Measurements from ENCODE around the gene PUM2. TPM values are rescaled to one million over a fixed set of nuclear protein-coding genes. Genes with fewer than 3 reads are reported as not detected.

Gene PUM2
- total RNA-seq, 1 donor from 2014 or later: 76.6 TPM

- intact Hi-C loops (cut with DNase I): no loop called here
- H3K9me3 ChIP-seq: no peaks in the 10 kb centered on the region
- no peak overlapping the region for H3K4me3 ChIP-seq
- H3K27me3 ChIP-seq: no peaks in the 10 kb centered on the region
- no peaks in the 10 kb centered on the region for H3K36me3 ChIP-seq
- H3K4me1 ChIP-seq: peaks cover 72% of the 10 kb centered on the region
- DNase-seq (ENCODE audit: extremely low spot score in 2 of 2): no peak
- peak overlapping the region; percentile 94 for H3K27ac ChIP-seq
- no peak for TF ChIP-seq POLR2AphosphoS5 (IDR thresholded peaks at IDR 0.05; ENCODE audit: insufficient read depth in 1 of 2, low read depth in 1 of 2)
- TF ChIP-seq, protein P1, sequence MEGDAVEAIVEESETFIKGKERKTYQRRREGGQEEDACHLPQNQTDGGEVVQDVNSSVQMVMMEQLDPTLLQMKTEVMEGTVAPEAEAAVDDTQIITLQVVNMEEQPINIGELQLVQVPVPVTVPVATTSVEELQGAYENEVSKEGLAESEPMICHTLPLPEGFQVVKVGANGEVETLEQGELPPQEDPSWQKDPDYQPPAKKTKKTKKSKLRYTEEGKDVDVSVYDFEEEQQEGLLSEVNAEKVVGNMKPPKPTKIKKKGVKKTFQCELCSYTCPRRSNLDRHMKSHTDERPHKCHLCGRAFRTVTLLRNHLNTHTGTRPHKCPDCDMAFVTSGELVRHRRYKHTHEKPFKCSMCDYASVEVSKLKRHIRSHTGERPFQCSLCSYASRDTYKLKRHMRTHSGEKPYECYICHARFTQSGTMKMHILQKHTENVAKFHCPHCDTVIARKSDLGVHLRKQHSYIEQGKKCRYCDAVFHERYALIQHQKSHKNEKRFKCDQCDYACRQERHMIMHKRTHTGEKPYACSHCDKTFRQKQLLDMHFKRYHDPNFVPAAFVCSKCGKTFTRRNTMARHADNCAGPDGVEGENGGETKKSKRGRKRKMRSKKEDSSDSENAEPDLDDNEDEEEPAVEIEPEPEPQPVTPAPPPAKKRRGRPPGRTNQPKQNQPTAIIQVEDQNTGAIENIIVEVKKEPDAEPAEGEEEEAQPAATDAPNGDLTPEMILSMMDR (IDR thresholded peaks at IDR 0.05): no peak
- TF ChIP-seq POLR2A (IDR thresholded peaks at IDR 0.05): no peak
Observed at GRCh38 chr2:20216130-20217025, 134.3 kb downstream of the PUM2 start.

- intact Hi-C loops (cut with DNase I): no loop called here
- Histone ChIP-seq H3K4me3 (no peak overlapping the region), H3K9me3 (no peaks in the 10 kb centered on the region), H3K27me3 (no peaks in the 10 kb centered on the region), H3K4me1 (peaks cover 72% of the 10 kb centered on the region), H3K27ac (peak overlapping the region; percentile 94), H3K36me3 (no peaks in the 10 kb centered on the region)
- no peak for DNase-seq (ENCODE audit: extremely low spot score in 2 of 2)
- TF ChIP-seq POLR2AphosphoS5 (IDR thresholded peaks at IDR 0.05; ENCODE audit: insufficient read depth in 1 of 2, low read depth in 1 of 2): no peak
- TF ChIP-seq, protein P1 (IDR thresholded peaks at IDR 0.05): no peak
- no peak for TF ChIP-seq POLR2A (IDR thresholded peaks at IDR 0.05)
Observed at GRCh38 chr2:20215183-20216040, 135.2 kb downstream of the PUM2 start.

DNA sequence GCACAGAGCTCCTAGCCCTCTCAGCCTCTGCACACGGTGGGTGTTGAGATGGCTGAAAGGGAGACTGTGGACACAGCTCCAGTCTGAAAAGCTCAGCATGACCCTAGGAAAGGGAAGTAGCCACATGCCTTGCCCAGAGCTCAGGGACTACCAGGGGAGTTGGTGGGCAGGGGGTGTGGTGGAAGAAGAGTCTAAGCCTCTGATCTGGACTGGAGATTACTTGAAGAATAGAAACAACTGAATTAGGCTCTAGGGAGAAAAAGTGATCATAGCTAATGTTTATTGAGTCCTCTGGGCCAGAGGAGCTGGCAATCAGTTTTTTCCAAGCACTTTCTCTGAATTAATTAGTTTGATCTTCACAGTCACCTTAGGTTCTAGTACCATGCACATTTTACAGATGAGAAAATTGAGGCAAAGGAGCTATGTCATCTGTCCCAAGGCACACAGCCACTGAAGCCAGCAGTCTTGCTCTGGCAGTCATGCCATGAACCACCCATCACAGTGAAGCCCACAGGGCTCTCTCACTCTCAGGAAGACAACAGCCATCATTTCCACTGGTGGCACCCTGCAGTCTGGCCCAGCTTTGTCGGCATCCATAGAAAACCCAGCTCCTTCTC is 136.0 kb downstream of the PUM2 start:
- no peak for DNase-seq (ENCODE audit: extremely low spot score in 2 of 2)
- intact Hi-C loops (cut with DNase I): no loop called here
- peaks cover 77% of the 10 kb centered on the region for H3K4me1 ChIP-seq
- no peaks in the 10 kb centered on the region for H3K9me3 ChIP-seq
- no peaks in the 10 kb centered on the region for H3K27me3 ChIP-seq
- TF ChIP-seq POLR2A (IDR thresholded peaks at IDR 0.05) (no peak), POLR2AphosphoS5 (IDR thresholded peaks at IDR 0.05; ENCODE audit: insufficient read depth in 1 of 2, low read depth in 1 of 2) (no peak)
- H3K36me3 ChIP-seq: no peaks in the 10 kb centered on the region
- peak overlapping the region; percentile 86 for H3K27ac ChIP-seq
- H3K4me3 ChIP-seq: no peak overlapping the region

DNA sequence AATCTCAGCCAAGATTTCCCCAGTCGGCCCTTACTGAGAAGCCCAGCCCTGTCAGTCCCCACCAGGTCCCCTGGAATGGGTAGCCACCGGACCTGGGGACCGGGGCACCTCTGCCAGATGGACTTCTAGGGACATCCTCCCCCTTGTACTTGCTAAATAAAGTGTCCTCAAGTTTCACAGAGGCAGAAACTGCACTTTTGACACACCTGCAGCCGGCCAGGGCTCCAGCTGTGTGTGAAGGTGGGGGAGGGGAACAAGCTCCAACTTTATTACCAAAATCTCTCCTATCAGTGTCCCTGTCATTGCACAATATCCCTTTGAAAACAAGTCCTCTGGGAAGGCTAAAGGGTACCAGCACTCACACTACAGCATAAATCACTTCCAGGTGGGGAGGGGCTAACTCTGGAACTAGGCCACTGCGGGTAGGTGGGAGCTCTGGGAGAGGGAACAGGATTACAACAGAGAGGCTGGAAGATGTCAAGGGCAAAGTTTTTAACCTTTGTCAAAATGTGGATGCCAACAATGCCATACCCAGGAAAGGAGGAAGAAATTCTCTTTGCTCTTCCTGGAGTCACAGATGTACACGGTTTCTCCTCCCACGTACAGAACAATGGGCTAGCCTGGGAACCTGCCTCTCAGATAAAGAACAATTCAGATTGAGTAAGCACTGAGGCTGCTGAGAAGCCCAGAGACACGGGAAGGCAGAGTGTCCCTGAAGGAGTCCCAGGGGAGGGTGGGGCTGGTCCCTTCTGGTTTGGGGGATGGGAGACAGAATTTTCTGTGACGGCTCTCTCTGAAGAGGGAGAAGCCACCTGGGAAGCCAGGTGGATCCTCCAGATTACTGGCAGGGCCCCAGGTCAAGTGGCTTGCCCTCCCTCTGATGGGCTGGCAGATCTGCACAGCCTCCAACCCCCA is 136.7 kb downstream of the PUM2 start:
- TF ChIP-seq, protein P1 (IDR thresholded peaks at IDR 0.05): no peak
- TF ChIP-seq POLR2A (IDR thresholded peaks at IDR 0.05) (no peak), POLR2AphosphoS5 (IDR thresholded peaks at IDR 0.05; ENCODE audit: insufficient read depth in 1 of 2, low read depth in 1 of 2) (no peak)
- Histone ChIP-seq H3K27me3 (no peaks in the 10 kb centered on the region), H3K9me3 (no peaks in the 10 kb centered on the region), H3K4me1 (peaks cover 77% of the 10 kb centered on the region), H3K4me3 (no peak overlapping the region), H3K36me3 (no peaks in the 10 kb centered on the region), H3K27ac (peak overlapping the region; percentile 86)
- intact Hi-C loops (cut with DNase I): no loop called here
- no peak for DNase-seq (ENCODE audit: extremely low spot score in 2 of 2)

All from vagina (tissue), 2 donors.